DMS 273 treated with DMSO at 0.1 percent for 48 hours (cell line): ENCODE results near the gene ATF5.
"Not testable (repeated sequence)": the region's sequence is repeated elsewhere in the genome, so short reads cannot be mapped to it uniquely, and the experiment has no call there.

Experiments used
- DNase-seq: peaks from one replicate; lab custom pipeline; 2025; lab: John Stamatoyannopoulos, UW

Gene ATF5

GRCh38 chr19:49949742-49950589 lies 21.0 kb downstream of the ATF5 start:
- no peak for DNase-seq

- no peak for DNase-seq
These were observed 21.6 kb downstream of the ATF5 start for GRCh38 chr19:49950590-49950948.

GRCh38 chr19:49950956-49951526 lies 22.0 kb downstream of the ATF5 start:
- DNase-seq, result no peak

GRCh38 chr19:49951806-49952478 lies 22.9 kb downstream of the ATF5 start:
- DNase-seq, result no peak

- DNase-seq, result no peak
These were observed 23.5 kb downstream of the ATF5 start for GRCh38 chr19:49952479-49952836.

GRCh38 chr19:49952906-49953305 lies 23.9 kb downstream of the ATF5 start:
- DNase-seq, result no peak

GRCh38 chr19:49953416-49953815 lies 24.4 kb downstream of the ATF5 start:
- DNase-seq, result no peak

- no peak for DNase-seq
These were observed 25.3 kb downstream of the ATF5 start for GRCh38 chr19:49954092-49954829.

GRCh38 chr19:49954933-49955332 lies 25.9 kb downstream of the ATF5 start:
- no peak for DNase-seq

- DNase-seq, result no peak
These were observed 27.1 kb downstream of the ATF5 start for GRCh38 chr19:49956115-49956495.

GRCh38 chr19:49957262-49957915 lies 28.4 kb downstream of the ATF5 start:
- DNase-seq, result no peak

GRCh38 chr19:49958144-49958543 lies 29.1 kb downstream of the ATF5 start:
- not testable (repeated sequence) for DNase-seq

- not testable (repeated sequence) for DNase-seq
These were observed 29.6 kb downstream of the ATF5 start for GRCh38 chr19:49958596-49958995.

GRCh38 chr19:49959892-49960291 lies 30.9 kb downstream of the ATF5 start:
- not testable (repeated sequence) for DNase-seq

- not testable (repeated sequence) for DNase-seq
These were observed 32.0 kb downstream of the ATF5 start, which contains the start of gene SIGLEC11 for GRCh38 chr19:49960980-49961379. SIGLEC11 (minus strand) TSS chr19:49961172; CDS start chr19:49961081, 91 bp downstream.

- no peak for DNase-seq
These were observed 39.4 kb downstream of the ATF5 start for GRCh38 chr19:49968279-49968922.

GRCh38 chr19:49969355-49969754 lies 40.4 kb downstream of the ATF5 start:
- DNase-seq, result not testable (repeated sequence)

- no peak for DNase-seq
These were observed 43.0 kb downstream of the ATF5 start for GRCh38 chr19:49971991-49972411.

GRCh38 chr19:49972841-49973240 lies 43.8 kb downstream of the ATF5 start:
- DNase-seq, result no peak

GRCh38 chr19:49973987-49974386 lies 45.0 kb downstream of the ATF5 start:
- DNase-seq, result no peak

- no peak for DNase-seq
These were observed 46.0 kb downstream of the ATF5 start for GRCh38 chr19:49975051-49975450.
